GM21576 (cell line): ENCODE results near the gene LCN15.
"Not testable (repeated sequence)": the region's sequence is repeated elsewhere in the genome, so short reads cannot be mapped to it uniquely, and the experiment has no call there.

Source experiments
- ATAC-seq: cut with Tn5 transposase; IDR thresholded peaks from one replicate; pipeline ENCODE4 v1.9.1; 2021; ENCODE audit warnings: mild to moderate bottlenecking, moderate library complexity; ENCODE audit not compliant: unreplicated experiment

The LCN15 gene

GRCh38 chr9:136756134-136756438 is 8.2 kb downstream of the LCN15 start:
- no peak for ATAC-seq

- not testable (repeated sequence) for ATAC-seq
Measured at GRCh38 chr9:136755302-136756133, 8.8 kb downstream of the LCN15 start.

GRCh38 chr9:136754626-136755301 is 9.6 kb downstream of the LCN15 start:
- no peak for ATAC-seq

- ATAC-seq = no peak
Measured at GRCh38 chr9:136754059-136754572, 10.2 kb downstream of the LCN15 start.

GRCh38 chr9:136753371-136754058 is 10.8 kb downstream of the LCN15 start:
- ATAC-seq = no peak

- no peak for ATAC-seq
Measured at GRCh38 chr9:136751814-136752213, 12.5 kb downstream of the LCN15 start.

- no peak for ATAC-seq
Measured at GRCh38 chr9:136751244-136751643, 13.1 kb downstream of the LCN15 start.

- ATAC-seq = no peak
Measured at GRCh38 chr9:136750526-136750925, 13.8 kb downstream of the LCN15 start.

GRCh38 chr9:136748666-136749611 is 15.4 kb downstream of the LCN15 start:
- ATAC-seq = no peak

GRCh38 chr9:136748201-136748600 is 16.1 kb downstream of the LCN15 start, which contains the start of gene LCN6:
Gene LCN6 (minus strand): TSS chr9:136748525. CDS start chr9:136748483, 42 bp downstream.
- ATAC-seq = no peak

- no peak for ATAC-seq
Measured at GRCh38 chr9:136747161-136748060, 16.9 kb downstream of the LCN15 start.

GRCh38 chr9:136746621-136747020 is 17.7 kb downstream of the LCN15 start:
- ATAC-seq = no peak

GRCh38 chr9:136746155-136746490 is 18.2 kb downstream of the LCN15 start:
- ATAC-seq = no peak

GRCh38 chr9:136745389-136746154 is 18.7 kb downstream of the LCN15 start:
- ATAC-seq = no peak

GRCh38 chr9:136744773-136745172 is 19.5 kb downstream of the LCN15 start:
- no peak for ATAC-seq

- no peak for ATAC-seq
Measured at GRCh38 chr9:136743639-136744211, 20.6 kb downstream of the LCN15 start.

- no peak for ATAC-seq
Measured at GRCh38 chr9:136742591-136743391, 21.5 kb downstream of the LCN15 start, which contains the start of gene LCN10. Gene LCN10 (minus strand): TSS chr9:136742940. CDS start chr9:136742903, 37 bp downstream.
